Tibial nerve (tissue), 4 donors: ENCODE data around the gene CDKN1B.

Experiments
- CTCF ChIP-seq, 5 experiments: fragments of 200-600 bp in 3 of 5; fragments of 450-650 bp in 2 of 5; sonication (generic) in 3 of 5; IDR thresholded peaks; one replicate each; pipeline ENCODE4 v1.5.1; 2016 to 2019; ENCODE audit warnings: antibody characterized with exemption in 5 of 5, mild to moderate bottlenecking in 3 of 5, moderate library complexity in 2 of 5
- EP300 ChIP-seq, 2 donors: sonication (generic); formaldehyde crosslinking; IDR thresholded peaks; one replicate each; pipeline ENCODE4 v1.6.1; 2017; ENCODE audit warnings: antibody characterized with exemption in 2 of 2, mild to moderate bottlenecking in 1 of 2
- POLR2A ChIP-seq, 2 donors: fragments of 450-650 bp; IDR thresholded peaks; one replicate each; pipeline ENCODE4 v1.6.1; 2017; ENCODE audit warnings: antibody characterized with exemption in 2 of 2, mild to moderate bottlenecking in 2 of 2, moderate library complexity in 2 of 2

GRCh38 chr12:12689647-12690300, 27.4 kb upstream of the CDKN1B start:
- no peak for TF ChIP-seq CTCF (IDR thresholded peaks at IDR 0.05)
- no peak for TF ChIP-seq EP300 (IDR thresholded peaks at IDR 0.05)
- no peak for TF ChIP-seq POLR2A (IDR thresholded peaks at IDR 0.05)
